Fibroblast of skin of back (primary cell): ENCODE results near the gene FKBP1A.
"Not testable (repeated sequence)": the region's sequence is repeated elsewhere in the genome, so short reads cannot be mapped to it uniquely, and the experiment has no call there.

Source experiments
- DNase-seq: peaks from one replicate; pipeline ENCODE4 v3.0.0-alpha.2; 2013

Gene FKBP1A

DNA sequence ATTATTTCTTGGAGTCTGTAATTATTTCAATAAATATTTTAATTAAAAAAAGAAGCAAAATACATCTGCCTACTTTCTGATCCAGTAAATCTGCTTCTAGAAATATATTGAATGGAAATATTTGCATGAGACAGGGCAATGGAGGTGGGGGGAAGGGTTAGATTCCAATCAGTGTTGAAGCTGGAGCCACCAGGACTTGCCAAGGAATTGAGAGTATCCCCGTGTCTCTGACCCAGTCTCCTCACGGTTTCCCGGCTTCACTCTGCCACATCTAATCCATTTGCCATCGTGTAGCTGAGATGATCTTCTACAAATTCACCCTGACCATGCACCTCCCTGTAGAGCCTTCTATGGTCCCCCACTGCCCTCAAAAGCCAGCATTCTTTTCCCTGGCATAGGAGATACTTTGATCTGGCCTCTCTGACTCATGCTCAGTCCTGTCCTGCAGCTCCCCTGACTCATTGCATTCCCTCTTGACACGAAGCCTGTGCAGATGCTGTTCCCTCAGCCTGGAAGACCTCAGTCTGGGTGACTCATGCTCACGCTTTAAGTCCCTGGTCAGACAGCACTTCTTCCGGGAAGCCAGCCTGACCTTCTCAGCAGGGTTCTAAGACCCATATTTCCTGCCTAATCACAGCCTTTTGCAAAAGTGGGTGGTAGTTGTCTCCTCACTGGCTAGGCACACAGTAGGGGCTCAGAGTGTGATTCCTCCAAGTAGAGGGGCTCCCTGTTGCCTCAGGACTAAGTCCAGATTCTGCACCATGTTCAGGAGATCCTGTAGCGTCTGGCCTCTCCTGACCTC is 23.0 kb upstream of the FKBP1A start:
- DNase-seq, result peak; percentile 95

DNA sequence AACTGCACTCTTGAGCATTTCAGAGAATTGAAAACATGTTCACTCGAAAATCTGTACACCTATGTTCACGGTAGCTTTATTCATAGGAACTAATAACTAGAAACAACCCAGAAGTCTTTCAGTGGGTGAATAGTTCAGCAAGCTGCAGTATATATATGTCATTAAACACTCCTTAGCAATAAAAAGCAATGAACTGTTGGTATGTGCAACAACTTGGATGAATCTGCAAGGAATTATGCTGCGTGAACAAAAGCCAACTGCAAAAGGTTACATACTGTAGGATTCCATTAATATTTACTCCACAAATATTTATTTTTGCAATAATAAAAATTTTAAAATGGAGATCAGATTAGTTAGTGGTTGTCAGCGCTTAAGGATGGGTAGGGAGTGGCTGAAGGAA is 22.1 kb upstream of the FKBP1A start:
- DNase-seq, result no peak

DNA sequence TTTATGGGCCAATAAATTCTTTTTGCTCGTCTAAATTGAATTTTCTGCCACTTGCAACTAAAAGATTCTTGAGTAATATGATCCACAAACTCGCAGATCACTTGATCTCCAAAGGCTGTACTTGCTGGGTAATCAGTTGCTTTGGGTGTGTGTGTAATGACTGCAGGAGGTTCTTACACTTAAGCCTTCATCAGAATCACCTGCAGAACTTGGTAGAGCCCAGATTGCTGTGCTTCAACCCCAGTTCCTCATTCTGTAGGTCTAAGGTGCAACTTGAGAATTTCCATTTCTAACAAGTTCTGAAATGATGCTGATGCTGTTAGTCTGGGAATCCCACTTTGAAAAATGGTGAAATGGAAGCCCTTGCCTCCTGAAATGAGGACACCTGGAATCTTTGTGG is 12.9 kb upstream of the FKBP1A start:
- DNase-seq, result no peak

DNA sequence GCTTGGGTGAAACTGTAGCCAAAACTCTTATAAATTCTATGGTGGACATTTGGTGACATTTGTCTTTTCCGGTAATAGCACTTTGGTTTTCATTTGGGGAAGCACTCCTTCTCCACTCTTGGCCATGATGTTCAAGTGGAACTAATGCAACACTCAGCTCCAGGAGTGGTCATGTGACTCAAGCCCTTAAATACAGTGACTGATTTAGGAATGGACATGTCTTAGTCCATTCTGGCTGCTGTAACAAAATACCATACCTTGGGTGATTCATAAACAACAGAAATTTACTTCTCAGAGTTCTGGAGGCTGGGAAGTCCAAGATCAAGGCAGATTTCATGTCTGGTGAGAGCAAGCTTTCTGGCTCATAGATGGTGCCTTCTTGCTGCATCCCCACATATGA is 10.8 kb upstream of the FKBP1A start:
- no peak for DNase-seq

DNA sequence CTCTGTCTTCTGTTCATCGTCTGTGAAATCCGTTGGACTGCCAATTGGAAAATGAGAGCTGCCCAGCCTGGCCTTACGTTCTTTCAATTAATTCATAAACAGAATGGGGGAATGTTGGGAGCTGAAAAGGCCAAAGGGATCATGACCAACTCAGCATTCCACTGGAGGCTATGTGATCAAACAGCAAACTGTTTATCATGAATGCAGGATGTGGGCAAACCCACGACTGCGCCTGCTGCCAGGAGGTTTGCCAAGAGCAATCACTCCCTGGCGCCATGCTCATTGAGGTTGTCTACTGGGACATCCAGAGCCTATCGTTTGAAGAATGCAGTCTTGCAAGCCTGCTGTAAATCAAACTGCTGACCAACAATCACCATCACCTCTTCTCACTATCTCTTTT is 9.3 kb upstream of the FKBP1A start:
- no peak for DNase-seq

DNA sequence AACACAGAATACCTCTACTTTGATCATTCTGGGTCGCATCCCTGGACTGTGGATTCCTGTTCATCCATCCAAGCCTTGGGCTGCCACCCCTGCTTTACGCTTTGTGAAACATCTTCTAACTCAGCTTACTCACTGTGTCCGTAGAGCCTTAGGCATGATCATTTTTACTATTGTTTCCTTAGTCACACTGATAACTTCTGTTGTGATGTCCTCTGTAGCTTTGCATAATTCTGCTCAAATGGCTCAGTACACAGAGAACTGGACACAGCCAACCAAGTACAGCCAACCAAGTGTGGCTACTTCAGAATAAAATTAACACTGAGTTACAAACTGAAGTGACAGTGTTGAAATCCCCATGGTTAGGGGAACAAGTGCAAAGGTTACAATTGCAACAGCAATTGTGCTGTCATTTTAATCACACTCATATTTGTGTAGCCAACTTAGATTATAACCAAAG is 8.6 kb upstream of the FKBP1A start:
- no peak for DNase-seq

DNA sequence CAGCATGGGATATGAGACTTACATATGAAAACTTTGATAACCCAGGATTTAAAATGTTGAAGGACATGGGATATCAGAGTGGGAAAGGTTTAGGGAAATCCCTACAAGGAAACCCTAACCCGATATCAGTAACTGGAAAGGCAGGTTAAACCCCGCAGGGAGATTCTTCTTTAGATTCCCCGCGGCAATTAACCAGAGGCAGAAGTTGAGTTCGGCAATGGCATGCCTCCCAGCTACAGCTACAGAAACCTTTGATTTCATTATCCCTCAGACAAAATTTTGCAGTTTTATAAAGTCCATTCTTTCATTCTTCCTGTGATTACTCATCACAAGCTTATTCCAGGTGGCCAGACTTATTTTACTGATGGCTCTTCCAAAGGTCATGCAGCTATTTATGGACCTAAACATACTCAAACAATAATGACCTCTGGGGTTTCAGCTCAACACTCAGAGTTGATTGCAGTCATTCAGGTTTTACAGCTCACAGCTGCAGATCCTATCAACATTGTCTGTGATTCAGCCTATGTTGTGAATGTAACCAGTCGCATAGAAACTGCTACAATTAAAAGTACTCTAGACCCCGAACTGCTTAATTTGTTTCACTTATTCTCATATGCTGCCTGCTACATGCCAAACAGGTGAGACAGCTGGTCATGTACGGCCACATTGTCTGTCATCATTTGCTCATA is 7.0 kb upstream of the FKBP1A start:
- not testable (repeated sequence) for DNase-seq

DNA sequence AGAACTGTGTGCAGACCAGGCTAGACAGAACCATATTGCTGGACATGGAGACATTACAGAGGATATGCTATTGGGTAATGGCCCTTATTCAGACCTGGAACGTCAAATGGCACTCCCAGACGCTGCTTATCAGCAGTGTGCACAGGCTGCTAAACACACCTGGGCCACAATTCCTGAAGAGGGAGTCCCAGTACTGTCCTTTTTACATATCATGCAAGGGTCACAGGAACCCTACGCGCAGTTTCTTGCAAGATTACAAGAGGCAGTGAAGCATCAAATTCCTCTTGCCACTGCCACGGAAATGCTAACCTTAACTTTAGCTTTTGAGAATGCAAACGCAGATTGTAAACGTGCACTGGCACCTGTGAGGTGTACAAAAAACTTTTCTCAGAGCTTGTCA is 5.3 kb upstream of the FKBP1A start:
- DNase-seq, result not testable (repeated sequence)

DNA sequence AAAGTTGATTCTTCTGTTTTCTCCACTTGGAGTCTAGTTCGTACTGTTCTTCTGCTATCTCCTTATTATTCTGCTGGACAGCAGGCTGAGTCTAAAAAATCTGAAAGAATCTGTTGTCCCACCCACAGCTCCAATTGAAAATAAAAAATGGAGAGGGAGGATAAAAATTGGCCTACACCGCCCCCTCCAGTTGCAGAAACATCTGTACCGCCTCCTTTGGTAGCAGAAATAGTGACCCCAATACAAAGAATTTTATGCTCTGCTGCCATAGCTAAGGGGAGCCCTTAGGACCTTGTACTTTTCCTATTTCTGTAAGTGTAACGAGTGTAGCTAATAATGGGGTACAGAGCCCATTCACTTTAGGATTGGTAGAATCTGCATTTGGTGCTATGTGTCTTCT is 4.9 kb upstream of the FKBP1A start:
- no peak for DNase-seq

DNA sequence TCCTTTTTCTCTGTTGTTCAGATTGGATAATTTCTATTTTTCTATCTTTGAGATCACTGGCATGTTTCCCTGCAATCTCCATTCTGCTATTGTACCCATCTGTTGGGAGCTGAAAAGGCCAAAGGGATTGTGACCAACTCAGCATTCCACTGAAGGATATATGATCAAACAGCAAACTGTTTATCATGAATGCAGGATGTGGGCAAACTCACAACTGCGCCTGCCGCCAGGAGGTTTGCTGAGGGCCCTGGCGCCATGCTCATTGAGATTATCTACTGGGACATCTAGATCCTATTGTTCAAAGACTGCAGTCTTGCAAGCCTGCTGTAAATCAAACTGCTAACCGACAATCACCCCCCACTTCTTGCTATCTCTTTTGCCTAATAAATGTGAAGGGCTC is 3.8 kb upstream of the FKBP1A start:
- no peak for DNase-seq

DNA sequence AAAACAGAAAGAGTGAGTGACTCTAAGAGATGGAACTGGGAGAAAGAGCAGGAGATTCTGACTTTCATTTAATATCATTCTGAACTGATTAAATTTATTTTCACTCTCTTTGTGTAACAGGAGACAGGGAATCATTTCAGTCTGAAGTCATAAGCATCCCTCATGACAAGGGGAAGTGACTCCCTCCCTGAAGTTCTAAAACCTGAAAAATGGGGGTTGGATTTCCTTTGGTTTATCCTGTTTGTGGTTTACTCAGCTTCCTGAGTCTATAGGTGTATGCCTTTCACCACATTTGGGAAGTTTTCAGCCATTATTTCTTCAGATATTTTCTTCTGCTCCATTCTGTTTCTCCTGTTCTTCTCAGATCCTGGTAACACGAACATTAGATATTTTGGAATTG is 3.4 kb upstream of the FKBP1A start:
- DNase-seq, result no peak

DNA sequence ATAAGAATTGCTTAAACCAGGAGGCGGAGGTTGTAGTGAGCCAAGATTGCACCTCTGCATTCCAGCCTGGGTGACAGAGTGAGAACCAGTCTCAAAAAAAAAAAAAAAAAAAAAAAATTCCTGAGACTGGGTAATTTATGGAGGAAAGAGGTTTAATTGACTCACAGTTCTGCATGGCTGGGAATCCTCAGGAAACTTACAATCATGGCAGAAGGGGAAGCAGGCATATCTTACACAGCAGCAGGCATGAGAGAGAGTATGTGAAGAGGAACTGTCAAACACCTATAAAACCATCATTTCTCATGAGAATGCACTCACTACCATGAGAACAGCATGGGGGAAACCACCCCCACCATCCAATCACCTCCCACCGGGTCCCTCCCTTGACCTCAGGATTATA is 1.8 kb upstream of the FKBP1A start:
- no peak for DNase-seq

DNA sequence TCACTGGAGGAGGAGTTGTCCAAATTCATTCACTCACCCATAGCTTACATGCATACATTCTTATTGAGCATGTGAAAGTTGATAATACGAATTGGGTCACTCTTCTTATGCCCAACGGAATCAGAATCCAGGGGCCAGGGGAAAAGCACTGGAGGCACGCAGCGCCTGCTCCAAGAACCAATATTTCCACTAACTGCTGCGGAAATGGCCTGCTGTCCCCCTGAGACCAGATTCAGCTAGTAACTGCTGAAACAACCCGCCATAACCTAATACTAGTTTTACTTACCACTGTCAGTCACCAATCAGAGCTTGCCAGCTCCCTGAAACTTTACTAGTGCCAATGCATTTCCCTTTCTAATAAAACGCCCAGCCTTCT is 641 bp upstream of the FKBP1A start:
- DNase-seq, result no peak

DNA sequence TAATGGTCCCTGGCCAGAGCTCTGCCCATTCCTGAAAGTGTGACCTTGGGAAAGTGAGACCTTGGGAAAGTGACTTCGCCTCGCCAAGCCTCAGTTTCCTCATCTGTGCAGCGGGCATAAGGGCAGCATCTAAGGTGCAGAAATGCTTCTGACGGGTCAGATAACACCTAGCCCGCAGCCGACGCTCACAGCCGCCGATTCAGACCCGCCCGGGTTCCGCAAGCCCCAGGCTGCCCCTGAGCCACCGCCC is 486 bp downstream of the FKBP1A start:
- no peak for DNase-seq

DNA sequence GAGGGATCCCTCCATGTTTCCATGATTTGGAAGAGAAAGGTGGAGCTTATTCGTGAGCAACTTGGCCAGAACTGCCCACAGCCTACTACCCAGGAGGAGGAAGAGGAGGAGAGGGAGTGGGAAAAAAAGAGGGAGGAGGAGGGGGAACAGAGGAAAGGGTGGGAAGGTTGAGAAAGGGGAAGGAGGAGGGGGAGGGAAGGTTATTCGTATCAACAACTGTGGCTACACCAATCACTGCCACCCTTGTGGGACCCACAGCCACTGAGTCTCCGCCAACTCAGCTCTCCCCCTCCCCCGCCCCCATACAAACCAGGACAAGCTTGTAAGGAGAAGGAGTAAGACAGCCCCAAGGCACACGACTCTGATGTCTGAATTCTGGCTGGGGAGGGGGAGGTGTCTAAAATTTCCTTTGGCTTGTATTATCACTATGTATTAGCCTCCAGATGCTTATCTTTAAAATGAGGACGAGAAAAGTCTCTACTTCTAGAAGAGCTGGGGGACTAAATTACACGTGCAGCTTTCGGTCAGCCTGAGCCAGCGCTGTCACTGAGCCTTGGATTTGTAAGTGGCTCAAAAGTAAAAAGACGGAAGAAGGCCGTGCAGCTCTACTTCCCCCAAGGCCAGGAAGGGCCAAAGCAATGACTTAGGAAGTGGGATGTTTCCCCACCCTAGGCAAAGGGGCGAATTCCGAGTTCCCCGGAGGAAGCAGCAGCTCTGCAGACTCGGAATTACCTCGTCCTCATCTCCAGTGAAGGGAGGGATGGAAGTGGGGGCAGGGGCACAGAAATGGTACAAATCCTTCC is 1.0 kb downstream of the FKBP1A start:
- DNase-seq, result peak; percentile 49

DNA sequence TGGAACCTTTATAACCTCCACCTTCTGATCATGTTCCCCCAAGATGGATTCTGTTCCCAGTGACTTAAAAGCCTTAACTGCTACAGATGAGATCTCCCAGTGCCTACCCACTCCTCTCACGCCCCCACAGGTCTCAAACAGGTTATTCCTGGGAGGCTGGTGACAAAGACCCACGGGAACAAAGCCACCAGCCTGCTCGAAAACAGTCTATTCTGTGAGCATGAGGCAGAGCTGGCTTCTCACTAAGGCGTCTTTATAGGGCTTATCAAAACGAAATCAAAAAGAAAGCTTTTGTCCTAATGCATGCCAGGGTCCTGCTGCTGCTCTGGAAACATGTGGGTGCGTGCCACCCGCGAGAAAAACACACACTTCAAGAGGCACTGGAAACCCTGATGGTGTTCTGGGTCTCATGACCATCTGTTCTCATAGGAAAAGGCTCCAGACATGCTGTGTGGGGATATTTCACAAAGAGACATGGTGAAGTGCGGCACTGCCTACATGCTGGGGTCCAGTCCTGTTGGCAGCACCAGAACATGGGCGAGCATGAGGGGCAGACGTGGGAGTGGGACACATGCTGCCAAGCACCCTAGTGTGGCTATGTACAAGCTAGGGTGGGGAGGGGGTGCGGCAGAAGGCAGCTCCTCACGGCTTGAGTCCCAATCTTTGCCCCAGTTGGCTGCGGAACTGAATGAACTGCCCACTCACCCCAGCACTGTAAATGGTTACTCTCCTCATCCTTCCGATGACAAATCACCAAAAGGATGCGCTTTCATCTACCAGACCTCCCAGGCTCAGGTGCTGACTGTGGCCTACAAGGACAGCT is 2.1 kb downstream of the FKBP1A start:
- DNase-seq, result no peak

DNA sequence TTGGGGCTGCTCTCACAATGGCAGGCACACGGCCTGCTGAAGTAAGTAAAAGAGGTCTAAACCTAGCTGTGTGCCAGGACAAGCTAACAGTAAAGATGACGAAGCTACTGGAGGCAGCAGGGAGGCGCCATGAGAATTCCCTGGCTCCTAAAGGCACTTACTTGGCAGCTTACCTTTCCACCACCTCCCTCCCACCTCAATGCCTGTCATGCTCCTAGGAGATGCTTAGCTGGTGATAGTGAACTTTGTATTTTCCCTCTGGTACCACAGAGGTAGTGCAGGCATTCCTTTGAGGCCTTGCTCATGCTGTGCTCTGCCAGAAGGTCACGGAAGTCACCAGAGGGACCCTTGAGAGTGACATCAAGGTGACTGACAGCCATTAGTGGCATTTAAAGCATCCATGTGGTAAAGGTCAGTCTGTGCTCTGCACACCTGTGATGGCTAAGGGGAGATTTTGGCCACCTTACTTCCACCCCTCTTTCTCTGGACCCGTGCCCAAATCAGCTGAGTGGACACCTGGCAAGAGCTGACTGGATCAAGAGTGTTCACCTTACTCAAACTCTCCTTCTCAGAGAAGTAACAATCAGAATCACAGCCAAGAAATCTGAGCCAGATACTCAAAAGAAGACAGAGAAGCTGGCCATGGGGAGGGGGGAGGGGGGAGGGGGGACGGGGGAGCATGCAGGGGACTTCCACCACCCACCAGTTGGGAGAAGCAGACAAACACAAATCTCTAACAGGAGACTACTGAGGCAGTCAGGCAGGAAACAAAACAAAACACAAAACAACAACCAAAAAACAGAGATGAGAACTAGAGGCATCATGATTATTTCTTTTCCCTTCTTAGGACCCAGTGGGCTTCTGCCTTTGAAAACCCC is 2.9 kb downstream of the FKBP1A start:
- DNase-seq, result no peak

DNA sequence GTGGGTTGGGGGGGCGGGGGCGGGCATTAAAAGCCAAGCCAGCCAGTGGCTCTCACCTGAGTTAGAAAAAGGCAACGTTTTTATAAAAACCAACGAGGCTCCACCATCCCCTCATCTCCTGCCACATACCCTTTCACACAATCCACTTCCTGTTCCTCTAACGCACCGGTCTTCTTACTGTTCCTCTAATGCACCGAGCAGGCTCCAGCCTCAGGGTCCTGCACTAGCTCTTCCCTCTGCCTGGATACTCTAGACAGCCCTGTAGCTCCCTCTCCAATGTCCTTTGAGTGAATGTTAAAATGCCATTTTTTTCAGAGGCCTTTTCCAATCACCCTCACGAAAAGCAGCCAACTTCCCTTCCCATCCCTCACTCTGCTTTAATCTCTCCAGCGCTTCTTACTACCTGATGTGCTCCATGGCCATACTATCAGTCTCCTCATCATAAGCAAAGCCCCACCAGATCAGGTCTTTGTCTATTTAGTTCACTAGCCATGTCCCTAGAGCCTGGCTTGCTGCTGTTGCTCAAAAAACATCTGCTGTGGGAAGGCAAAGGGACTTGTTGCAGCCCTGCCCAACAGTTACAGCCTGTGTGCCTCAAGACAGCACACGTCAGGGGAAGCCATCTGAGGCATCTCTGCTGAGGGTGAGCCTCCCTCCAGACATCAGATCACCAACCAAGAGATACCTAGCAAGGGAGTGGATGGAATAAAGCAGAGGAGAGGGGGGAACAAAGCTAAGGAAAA is 3.9 kb downstream of the FKBP1A start:
- no peak for DNase-seq

DNA sequence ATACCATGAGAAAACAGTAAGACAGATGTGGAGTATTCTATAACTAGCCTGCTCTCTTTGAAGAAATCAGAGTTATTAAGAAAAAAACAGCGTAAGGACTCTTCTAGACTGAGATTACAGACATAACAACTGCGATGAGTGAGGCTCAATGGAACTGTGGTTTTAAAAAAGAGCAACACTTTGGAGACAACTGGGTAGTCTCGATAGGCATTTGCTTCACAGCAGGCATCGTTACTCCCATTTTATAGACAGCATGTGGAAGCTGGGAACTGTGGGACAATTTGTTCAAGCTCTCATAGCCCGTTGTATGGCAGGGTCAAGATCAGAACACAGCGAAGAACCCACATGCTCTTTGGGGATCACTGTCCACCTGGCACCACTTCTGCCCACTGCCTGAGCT is 4.6 kb downstream of the FKBP1A start:
- no peak for DNase-seq

DNA sequence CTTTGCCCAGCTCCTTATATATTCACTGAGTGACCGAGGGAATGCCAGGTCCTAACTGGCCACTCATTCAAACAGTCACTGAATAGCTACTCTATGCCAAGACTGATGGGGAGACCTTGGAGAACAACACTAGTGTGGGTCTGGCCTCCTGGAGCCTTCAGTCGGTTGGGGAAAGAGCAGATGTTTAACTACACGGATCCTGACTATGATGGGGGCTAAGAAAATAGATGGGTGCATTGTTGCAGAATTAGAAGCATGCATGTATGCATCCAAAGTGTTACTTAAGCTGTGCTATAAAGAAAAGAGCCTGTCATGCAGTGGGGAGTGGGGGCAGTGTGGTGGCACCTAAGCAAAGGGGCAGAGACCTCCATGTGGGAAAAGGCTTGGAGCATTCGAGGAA is 6.5 kb downstream of the FKBP1A start:
- DNase-seq, result no peak
